MM.1S (cell line): ENCODE data around the gene KLHL42.
"Not testable (repeated sequence)": the region's sequence is repeated elsewhere in the genome, so short reads cannot be mapped to it uniquely, and the experiment has no call there.

ENCODE experiments used
- EZH2 ChIP-seq: fragments of 300-600 bp; sonication (generic); optimal IDR thresholded peaks from 2 replicates; pipeline ENCODE3; 2017; ENCODE audit warnings: low read depth, mild to moderate bottlenecking, antibody characterized with exemption, low read length, mixed read lengths
- EZH2phosphoT487 ChIP-seq: fragments of 300-600 bp; sonication (generic); IDR thresholded peaks from 2 replicates; pipeline ENCODE4 v1.6.1; 2018; ENCODE audit warnings: antibody characterized with exemption, low read length
- TF ChIP-seq, protein P1 (sequence below): fragments of 300-600 bp; sonication (generic); IDR thresholded peaks from 2 replicates; pipeline ENCODE4 v1.5.1; 2016; ENCODE audit warnings: antibody characterized with exemption, low read length, mixed read lengths

- TF ChIP-seq, protein P1, sequence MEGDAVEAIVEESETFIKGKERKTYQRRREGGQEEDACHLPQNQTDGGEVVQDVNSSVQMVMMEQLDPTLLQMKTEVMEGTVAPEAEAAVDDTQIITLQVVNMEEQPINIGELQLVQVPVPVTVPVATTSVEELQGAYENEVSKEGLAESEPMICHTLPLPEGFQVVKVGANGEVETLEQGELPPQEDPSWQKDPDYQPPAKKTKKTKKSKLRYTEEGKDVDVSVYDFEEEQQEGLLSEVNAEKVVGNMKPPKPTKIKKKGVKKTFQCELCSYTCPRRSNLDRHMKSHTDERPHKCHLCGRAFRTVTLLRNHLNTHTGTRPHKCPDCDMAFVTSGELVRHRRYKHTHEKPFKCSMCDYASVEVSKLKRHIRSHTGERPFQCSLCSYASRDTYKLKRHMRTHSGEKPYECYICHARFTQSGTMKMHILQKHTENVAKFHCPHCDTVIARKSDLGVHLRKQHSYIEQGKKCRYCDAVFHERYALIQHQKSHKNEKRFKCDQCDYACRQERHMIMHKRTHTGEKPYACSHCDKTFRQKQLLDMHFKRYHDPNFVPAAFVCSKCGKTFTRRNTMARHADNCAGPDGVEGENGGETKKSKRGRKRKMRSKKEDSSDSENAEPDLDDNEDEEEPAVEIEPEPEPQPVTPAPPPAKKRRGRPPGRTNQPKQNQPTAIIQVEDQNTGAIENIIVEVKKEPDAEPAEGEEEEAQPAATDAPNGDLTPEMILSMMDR: not testable (repeated sequence)
- TF ChIP-seq EZH2phosphoT487, EZH2: not testable (repeated sequence)
Observed at GRCh38 chr12:27847293-27847692, 67.3 kb downstream of the KLHL42 start.
